SJCRH30 (cell line): Measurements from ENCODE around the gene RAMACL. TPM values are rescaled to one million over a fixed set of nuclear protein-coding genes. Genes with fewer than 3 reads are reported as not detected.

Source experiments
- DNase-seq, 2 experiments: peaks; one replicate each; pipeline ENCODE4 v3.0.0-alpha.2; 2015 to 2020
- H3K27ac ChIP-seq: fragments of 250-450 bp; sonication (Bioruptor Pico); 2 replicates; pipeline ENCODE4 v1.5.1; 2020; ENCODE audit warnings: mild to moderate bottlenecking, moderate library complexity
- H3K27me3 ChIP-seq: fragments of 250-450 bp; sonication (Bioruptor Pico); 2 replicates; pipeline ENCODE4 v1.5.1; 2020; ENCODE audit warnings: mild to moderate bottlenecking, moderate library complexity
- H3K36me3 ChIP-seq: fragments of 250-450 bp; sonication (Bioruptor Pico); 2 replicates; pipeline ENCODE4 v1.5.1; 2020; ENCODE audit warnings: mild to moderate bottlenecking, moderate library complexity
- H3K4me1 ChIP-seq: fragments of 250-450 bp; sonication (Bioruptor Pico); 2 replicates; pipeline ENCODE4 v1.5.1; 2020; ENCODE audit warnings: mild to moderate bottlenecking, moderate library complexity
- H3K4me3 ChIP-seq: fragments of 250-450 bp; sonication (Bioruptor Pico); 2 replicates; pipeline ENCODE4 v1.5.1; 2020; ENCODE audit warnings: mild to moderate bottlenecking, moderate library complexity
- H3K9me3 ChIP-seq: fragments of 250-450 bp; sonication (Bioruptor Pico); replicated peaks from 2 replicates; pipeline ENCODE4 v1.5.1; 2020; ENCODE audit warnings: mild to moderate bottlenecking, moderate library complexity
- total RNA-seq: library from RNA; depleted of rRNA; stranded (reverse); fragments of >200 nt; shearing (Covaris generic); gene quantifications from 2 replicates; pipeline ENCODE4 v1.2.3, GENCODE V29; 2014; rRNA removed

The RAMACL gene
- total RNA-seq, 1 experiment from 2014 or later, result 0.12 TPM

- no peak for DNase-seq
- Histone ChIP-seq H3K36me3 (no peaks in the 10 kb centered on the region), H3K27me3 (no peaks in the 10 kb centered on the region), H3K4me3 (no peak overlapping the region), H3K9me3 (no peaks in the 10 kb centered on the region), H3K4me1 (no peaks in the 10 kb centered on the region), H3K27ac (no peak overlapping the region)
Observed at GRCh38 chr6:166534658-166535406, 51.6 kb downstream of the RAMACL start.

- no peaks in the 10 kb centered on the region for H3K27me3 ChIP-seq
- H3K4me1 ChIP-seq, result no peaks in the 10 kb centered on the region
- H3K27ac ChIP-seq, result no peak overlapping the region
- no peak for DNase-seq
- H3K9me3 ChIP-seq, result no peaks in the 10 kb centered on the region
- H3K4me3 ChIP-seq, result no peak overlapping the region
- no peaks in the 10 kb centered on the region for H3K36me3 ChIP-seq
Observed at GRCh38 chr6:166533205-166533824, 53.2 kb downstream of the RAMACL start.

Other genes with a start within 250 kb of the RAMACL start
- 70.1 and 75.8 TPM in 2 replicates for gene SFT2D1, start 244.1 kb downstream of the RAMACL start, total RNA-seq
- gene MPC1, start 203.7 kb downstream of the RAMACL start, total RNA-seq, result 76.0 and 89.2 TPM in 2 replicates
- 4.2 and 6.3 TPM in 2 replicates for gene RPS6KA2, start 40.6 kb upstream of the RAMACL start, total RNA-seq